ENCODE results near the gene DENND4C. TPM values are rescaled to one million over a fixed set of nuclear protein-coding genes. Genes with fewer than 3 reads are reported as not detected.

Gene DENND4C
- total RNA-seq, 2 donors from 2014 or later, result 81.1 to 88.2 TPM

GRCh38 chr9:19284729-19285128, 54.2 kb downstream of the DENND4C start:
- H3K27me3 ChIP-seq (replicated peaks; ENCODE audit: insufficient read depth), result no peaks in the 10 kb centered on the region
- ATAC-seq (ENCODE audit: insufficient number of reproducible peaks, low FRiP score, low read depth) (no peak), DNase-seq (ENCODE audit: low spot score) (no peak)
- H3K4me1 ChIP-seq (ENCODE audit: control insufficient read depth in 1 of 2, low read depth in 2 of 2), result peaks cover 15 to 16% of the 10 kb centered on the region in 2 donors
- H3K36me3 ChIP-seq, result peaks cover 8% of the 10 kb centered on the region
- H3K4me3 ChIP-seq, result no peak overlapping the region
- H3K27ac ChIP-seq, result no peak overlapping the region
- TF ChIP-seq CTCF (IDR thresholded peaks at IDR 0.05), result no peak
- no peaks in the 10 kb centered on the region for H3K9me3 ChIP-seq

- H3K36me3 ChIP-seq, result peaks cover 16% of the 10 kb centered on the region
- no peak for TF ChIP-seq CTCF (IDR thresholded peaks at IDR 0.05)
- ATAC-seq (ENCODE audit: insufficient number of reproducible peaks, low FRiP score, low read depth), result no peak
- no peak for DNase-seq (ENCODE audit: low spot score)
- H3K4me1 ChIP-seq (ENCODE audit: control insufficient read depth in 1 of 2, low read depth in 2 of 2), result peaks cover 15 to 16% of the 10 kb centered on the region in 2 donors
- H3K4me3 ChIP-seq, result no peak overlapping the region
- no peaks in the 10 kb centered on the region for H3K9me3 ChIP-seq
- H3K27ac ChIP-seq, result no peak overlapping the region
- H3K27me3 ChIP-seq (replicated peaks; ENCODE audit: insufficient read depth), result no peaks in the 10 kb centered on the region
Measured at GRCh38 chr9:19286634-19287188, 56.2 kb downstream of the DENND4C start.

GRCh38 chr9:19288081-19288480, 57.6 kb downstream of the DENND4C start:
- H3K9me3 ChIP-seq, result no peaks in the 10 kb centered on the region
- no peak for TF ChIP-seq CTCF (IDR thresholded peaks at IDR 0.05)
- H3K27me3 ChIP-seq (replicated peaks; ENCODE audit: insufficient read depth), result no peaks in the 10 kb centered on the region
- H3K36me3 ChIP-seq, result peaks cover 21% of the 10 kb centered on the region
- DNase-seq (ENCODE audit: low spot score) (no peak), ATAC-seq (ENCODE audit: insufficient number of reproducible peaks, low FRiP score, low read depth) (no peak)
- no peak overlapping the region for H3K4me3 ChIP-seq
- H3K4me1 ChIP-seq (ENCODE audit: control insufficient read depth in 1 of 2, low read depth in 2 of 2), result peaks cover 15 to 16% of the 10 kb centered on the region in 2 donors
- H3K27ac ChIP-seq, result no peak overlapping the region

GRCh38 chr9:19290103-19290502, 59.6 kb downstream of the DENND4C start:
- H3K27ac ChIP-seq, result no peak overlapping the region
- DNase-seq (ENCODE audit: low spot score) (no peak), ATAC-seq (ENCODE audit: insufficient number of reproducible peaks, low FRiP score, low read depth) (no peak)
- H3K9me3 ChIP-seq, result no peaks in the 10 kb centered on the region
- no peak for TF ChIP-seq CTCF (IDR thresholded peaks at IDR 0.05)
- peaks cover 21% of the 10 kb centered on the region for H3K36me3 ChIP-seq
- no peak overlapping the region for H3K4me3 ChIP-seq
- no peaks in the 10 kb centered on the region for H3K27me3 ChIP-seq (replicated peaks; ENCODE audit: insufficient read depth)
- peaks cover 7 to 12% of the 10 kb centered on the region in 2 donors for H3K4me1 ChIP-seq (ENCODE audit: control insufficient read depth in 1 of 2, low read depth in 2 of 2)

- H3K36me3 ChIP-seq, result peaks cover 20% of the 10 kb centered on the region
- no peak for TF ChIP-seq CTCF (IDR thresholded peaks at IDR 0.05)
- no peak overlapping the region for H3K4me3 ChIP-seq
- H3K9me3 ChIP-seq, result no peaks in the 10 kb centered on the region
- H3K27ac ChIP-seq, result no peak overlapping the region
- no peaks in the 10 kb centered on the region for H3K4me1 ChIP-seq (ENCODE audit: control insufficient read depth in 1 of 2, low read depth in 2 of 2)
- ATAC-seq (ENCODE audit: insufficient number of reproducible peaks, low FRiP score, low read depth), result no peak
- no peaks in the 10 kb centered on the region for H3K27me3 ChIP-seq (replicated peaks; ENCODE audit: insufficient read depth)
- DNase-seq (ENCODE audit: low spot score), result no peak
Measured at GRCh38 chr9:19294219-19294618, 63.7 kb downstream of the DENND4C start.

Data from thoracic aorta (tissue), 2 donors.